IMR-90 (cell line): ENCODE data around the gene ELOVL2. TPM values are rescaled to one million over a fixed set of nuclear protein-coding genes. Genes with fewer than 3 reads are reported as not detected.

ENCODE experiments used
- ATAC-seq: fragments of 200-7000 bp; cut with Tn5 transposase; 2 replicates; pipeline ENCODE4 v1.9.1; 2020; ENCODE audit warnings: low read depth, mild to moderate bottlenecking, moderate library complexity
- BruUV-seq: library from RNA; stranded (reverse); fragments of 400-500 nt; replicated peaks from 2 replicates; lab custom pipeline; 2021; lab: Mats Ljungman, UMichigan
- CTCF ChIA-PET: fragments of 300-600 bp; formaldehyde crosslinking; extraction: SDS; loops from one replicate; lab custom pipeline; 2021; ENCODE audit warnings: antibody characterized with exemption; lab: Yijun Ruan, JAX
- POLR2A ChIA-PET: fragments of 300-600 bp; sonication (Branson Sonifier 250); formaldehyde crosslinking; loops from one replicate; lab custom pipeline; 2022; ENCODE audit warnings: antibody characterized with exemption; ENCODE audit not compliant: unreplicated experiment; lab: Charles Lee
- DNase-seq: peaks from one replicate; pipeline ENCODE4 v3.0.0; 2013
- H2AFZ ChIP-seq: replicated peaks from 2 replicates; pipeline ENCODE3; 2013; ENCODE audit warnings: low read length, mild to moderate bottlenecking; ENCODE audit not compliant: poor library complexity
- H2AK5ac ChIP-seq: 2 replicates; pipeline ENCODE4 v1.6.1; 2013; ENCODE audit warnings: low read depth, low read length, inconsistent platforms
- H2AK9ac ChIP-seq: replicated peaks from 2 replicates; pipeline ENCODE3; 2013; ENCODE audit warnings: mild to moderate bottlenecking, low read depth, low read length, moderate library complexity; ENCODE audit not compliant: poor library complexity
- H2BK120ac ChIP-seq: 2 replicates; pipeline ENCODE4 v1.6.1; 2013; ENCODE audit warnings: low read depth, low read length, inconsistent platforms
- H2BK15ac ChIP-seq: 3 replicates; pipeline ENCODE4 v1.6.1; 2013; ENCODE audit warnings: low read depth, low read length, inconsistent platforms
- H2BK20ac ChIP-seq: 2 replicates; pipeline ENCODE4 v1.6.1; 2013; ENCODE audit warnings: low read depth, mild to moderate bottlenecking, inconsistent platforms, low read length, moderate library complexity
- H2BK5ac ChIP-seq: 2 replicates; pipeline ENCODE4 v1.6.1; 2013; ENCODE audit warnings: mild to moderate bottlenecking, low read depth, low read length, inconsistent platforms; ENCODE audit not compliant: poor library complexity, severe bottlenecking
- H3K14ac ChIP-seq: replicated peaks from 2 replicates; pipeline ENCODE4 v1.6.1; 2013; ENCODE audit warnings: low read depth, low read length, inconsistent platforms
- H3K18ac ChIP-seq: 2 replicates; pipeline ENCODE4 v1.6.1; 2013; ENCODE audit warnings: low read depth, low read length, control low read depth
- H3K23ac ChIP-seq: 2 replicates; pipeline ENCODE4 v1.6.1; 2013; ENCODE audit warnings: low read depth, low read length, inconsistent platforms
- H3K27ac ChIP-seq: 2 replicates; pipeline ENCODE4 v1.5.1; 2013; ENCODE audit warnings: mild to moderate bottlenecking, control low read depth, low read length; ENCODE audit not compliant: insufficient read depth
- H3K27me3 ChIP-seq: 2 replicates; pipeline ENCODE4 v1.6.1; 2013; ENCODE audit warnings: low read length; ENCODE audit not compliant: control insufficient read depth, insufficient read depth
- H3K36me3 ChIP-seq: 2 replicates; pipeline ENCODE4 v1.6.1; 2013; ENCODE audit warnings: low read length, mixed read lengths; ENCODE audit not compliant: control insufficient read depth, insufficient read depth
- H3K4ac ChIP-seq: 2 replicates; pipeline ENCODE4 v1.6.1; 2013; ENCODE audit warnings: low read depth, low read length, inconsistent platforms
- H3K4me1 ChIP-seq: 2 replicates; pipeline ENCODE4 v1.6.1; 2013; ENCODE audit warnings: low read length, mixed read lengths; ENCODE audit not compliant: control insufficient read depth, insufficient read depth
- H3K4me2 ChIP-seq: 2 replicates; pipeline ENCODE4 v1.6.1; 2013; ENCODE audit warnings: low read depth, mild to moderate bottlenecking, control low read depth, low read length, moderate library complexity
- H3K4me3 ChIP-seq: 2 replicates; pipeline ENCODE4 v1.5.1; 2013; ENCODE audit warnings: low read depth, mild to moderate bottlenecking, control low read depth, low read length, moderate library complexity; ENCODE audit not compliant: insufficient read depth
- H3K56ac ChIP-seq: 2 replicates; pipeline ENCODE4 v1.6.1; 2013; ENCODE audit warnings: low read length, inconsistent platforms; ENCODE audit not compliant: insufficient read depth; ENCODE audit errors: extremely low read depth
- H3K79me1 ChIP-seq, 2 experiments: 2 replicates each; pipeline ENCODE4 v1.6.1; 2013; ENCODE audit warnings: low read length in 2 of 2, inconsistent platforms in 1 of 2, low read depth in 1 of 2
- H3K9ac ChIP-seq: 2 replicates; pipeline ENCODE4 v1.6.1; 2013; ENCODE audit warnings: low read depth, low read length, control low read depth
- H3K9me1 ChIP-seq: 2 replicates; pipeline ENCODE4 v1.6.1; 2013; ENCODE audit warnings: low read length, inconsistent platforms; ENCODE audit not compliant: insufficient read depth
- H3K9me3 ChIP-seq: 2 replicates; pipeline ENCODE4 v1.6.1; 2013; ENCODE audit warnings: low read length; ENCODE audit not compliant: control insufficient read depth, insufficient read depth
- H4K20me1 ChIP-seq: 2 replicates; pipeline ENCODE4 v1.6.1; 2013; ENCODE audit warnings: low read length, inconsistent platforms; ENCODE audit not compliant: insufficient read depth
- H4K5ac ChIP-seq: 2 replicates; pipeline ENCODE4 v1.6.1; 2013; ENCODE audit warnings: mild to moderate bottlenecking, low read depth, low read length, control low read depth
- H4K8ac ChIP-seq, 2 experiments: 2 replicates each; pipeline ENCODE4 v1.6.1; 2013; ENCODE audit warnings: low read depth in 2 of 2, low read length in 2 of 2, control low read depth in 1 of 2, inconsistent platforms in 1 of 2
- H4K91ac ChIP-seq: 2 replicates; pipeline ENCODE4 v1.6.1; 2013; ENCODE audit warnings: low read depth, low read length, inconsistent platforms; ENCODE audit not compliant: insufficient read depth
- BHLHE40 ChIP-seq: fragments of 150-350 bp; IDR thresholded peaks from 2 replicates; pipeline ENCODE4 v1.6.1; 2016; ENCODE audit warnings: mild to moderate bottlenecking, low read depth, low read length
- CEBPB ChIP-seq: IDR thresholded peaks from 2 replicates; pipeline ENCODE4 v1.6.1; 2012; ENCODE audit warnings: low read depth, low read length, improper control_type of control experiment
- CHD1 ChIP-seq: IDR thresholded peaks from 2 replicates; pipeline ENCODE4 v1.6.1; 2012; ENCODE audit warnings: low read depth, low read length, improper control_type of control experiment
- FOS ChIP-seq: fragments of 150-350 bp; IDR thresholded peaks from 2 replicates; pipeline ENCODE4 v1.6.1; 2016; ENCODE audit warnings: low read depth, low read length
- MAFK ChIP-seq: IDR thresholded peaks from 2 replicates; pipeline ENCODE4 v1.6.1; 2012; ENCODE audit warnings: low read depth, low read length, improper control_type of control experiment
- MAZ ChIP-seq: IDR thresholded peaks from 2 replicates; pipeline ENCODE4 v1.6.1; 2012; ENCODE audit warnings: low read depth, mild to moderate bottlenecking, low read length, improper control_type of control experiment, moderate library complexity, borderline replicate concordance
- MXI1 ChIP-seq: IDR thresholded peaks from 2 replicates; pipeline ENCODE4 v1.6.1; 2012; ENCODE audit warnings: low read depth, mild to moderate bottlenecking, low read length, moderate library complexity, borderline replicate concordance
- NFE2L2 ChIP-seq: fragments of 150-350 bp; IDR thresholded peaks from 2 replicates; pipeline ENCODE4 v1.6.1; 2016; ENCODE audit warnings: low read depth, mild to moderate bottlenecking, low read length
- POLR2A ChIP-seq: IDR thresholded peaks from 2 replicates; pipeline ENCODE4 v1.6.1; 2012; ENCODE audit warnings: mild to moderate bottlenecking, low read depth, low read length
- RAD21 ChIP-seq: IDR thresholded peaks from 2 replicates; pipeline ENCODE4 v1.6.1; 2012; ENCODE audit warnings: low read length, improper control_type of control experiment
- RCOR1 ChIP-seq: IDR thresholded peaks from 2 replicates; pipeline ENCODE4 v1.6.1; 2012; ENCODE audit warnings: mild to moderate bottlenecking, low read length, improper control_type of control experiment; ENCODE audit not compliant: insufficient replicate concordance
- RFX5 ChIP-seq: IDR thresholded peaks from 2 replicates; pipeline ENCODE4 v1.8.0; 2012; ENCODE audit warnings: low read depth, mild to moderate bottlenecking, low read length, moderate library complexity
- SMC3 ChIP-seq: fragments of 150-350 bp; IDR thresholded peaks from 2 replicates; pipeline ENCODE4 v1.6.1; 2016; ENCODE audit warnings: low read depth, mild to moderate bottlenecking, antibody characterized with exemption, low read length, moderate library complexity
- WGBS, 2 experiments: methylation state at CpG; one replicate each; pipeline versions ENCODE4 v1.1.5 to v1.1.7; 2013; ENCODE audit warnings: missing lambda C conversion rate in 2 of 2; ENCODE audit not compliant: insufficient read length in 1 of 2; ENCODE audit errors: extremely low coverage in 2 of 2; 5-methylcytosine and 5-hydroxymethylcytosine counted together
- dilution Hi-C: fragments of 300-500 bp; cut with HindIII; formaldehyde crosslinking; loops from one replicate; pipeline ENCODE4 v1.14.3; 2018; ENCODE audit warnings: low sequenced_read_pairs; ENCODE audit not compliant: unreplicated experiment
- in situ Hi-C: fragments of 300-500 bp; cut with MboI; formaldehyde crosslinking; loops from 3 replicates; pipeline ENCODE4 v1.14.3; 2019; ENCODE audit warnings: low sequenced_read_pairs, inconsistent platforms, mixed read lengths
- intact Hi-C: fragments of 100-400 bp; cut with micrococcal nuclease; formaldehyde crosslinking; loops from 2 replicates; pipeline ENCODE4 v1.10.0; 2022
- polyA plus RNA-seq, 3 experiments: library from polyadenylated mRNA; depleted of rRNA; stranded (reverse); fragments of >200 nt; gene quantifications; 2 replicates each; pipeline ENCODE4 v1.2.3, GENCODE V29; 2012; ENCODE audit warnings: low replicate concordance in 1 of 3
- total RNA-seq: library from RNA; depleted of rRNA; stranded (reverse); fragments of >200 nt; gene quantifications from 2 replicates; pipeline ENCODE4 v1.2.3, GENCODE V29; 2012
- TF ChIP-seq, protein P1 (sequence below): conservative IDR thresholded peaks from 2 replicates; pipeline ENCODE4 v1.5.1; 2012; ENCODE audit warnings: mild to moderate bottlenecking, low read depth, low read length, improper control_type of control experiment
- TF ChIP-seq, protein P2 (sequence below): fragments of 150-350 bp; IDR thresholded peaks from 2 replicates; pipeline ENCODE4 v1.6.1; 2017; ENCODE audit warnings: mild to moderate bottlenecking, antibody characterized with exemption, low read length, low read depth
- TF ChIP-seq, protein P3 (sequence below): fragments of 150-350 bp; IDR thresholded peaks from 2 replicates; pipeline ENCODE4 v1.6.1; 2016; ENCODE audit warnings: low read depth, mild to moderate bottlenecking, low read length, moderate library complexity, borderline replicate concordance

ELOVL2 gene
- total and polyA plus RNA-seq, 2 of the 4 experiments (the other 2 are of a cell fraction) = 6.3 to 7.9 TPM

DNA sequence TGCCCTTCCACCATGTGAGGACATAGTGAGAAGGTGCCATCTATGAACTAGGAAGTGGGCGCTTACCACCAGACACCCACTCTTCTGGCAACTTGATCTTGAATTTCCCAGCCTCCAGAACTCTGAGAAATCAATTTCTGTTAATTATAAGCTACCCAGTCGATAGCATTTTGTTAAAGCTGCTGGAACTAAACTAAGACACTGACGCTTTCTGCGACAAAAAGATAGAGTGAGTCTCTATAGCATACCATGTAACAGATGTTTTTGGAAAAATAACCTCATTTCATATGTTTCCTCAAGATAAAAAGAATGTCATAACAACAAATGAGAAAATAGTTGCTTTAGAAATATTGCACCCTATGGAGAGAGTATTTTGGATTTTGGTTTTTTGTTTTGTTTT, 34.2 kb upstream of the ELOVL2 start:
- WGBS, 2 experiments = no CpG with 5 or more reads among the region's 4 CpGs
- no peaks in the 10 kb centered on the region for H3K4me1 ChIP-seq
- H2BK5ac ChIP-seq = no peak overlapping the region
- H2BK120ac ChIP-seq = no peak overlapping the region
- H4K5ac ChIP-seq = no peak overlapping the region
- no peak overlapping the region for H3K14ac ChIP-seq
- ChIA-PET CTCF (no interaction called here), POLR2A (no interaction called here)
- H3K9ac ChIP-seq = no peak overlapping the region
- H3K23ac ChIP-seq = no peak overlapping the region
- TF ChIP-seq, protein P1, sequence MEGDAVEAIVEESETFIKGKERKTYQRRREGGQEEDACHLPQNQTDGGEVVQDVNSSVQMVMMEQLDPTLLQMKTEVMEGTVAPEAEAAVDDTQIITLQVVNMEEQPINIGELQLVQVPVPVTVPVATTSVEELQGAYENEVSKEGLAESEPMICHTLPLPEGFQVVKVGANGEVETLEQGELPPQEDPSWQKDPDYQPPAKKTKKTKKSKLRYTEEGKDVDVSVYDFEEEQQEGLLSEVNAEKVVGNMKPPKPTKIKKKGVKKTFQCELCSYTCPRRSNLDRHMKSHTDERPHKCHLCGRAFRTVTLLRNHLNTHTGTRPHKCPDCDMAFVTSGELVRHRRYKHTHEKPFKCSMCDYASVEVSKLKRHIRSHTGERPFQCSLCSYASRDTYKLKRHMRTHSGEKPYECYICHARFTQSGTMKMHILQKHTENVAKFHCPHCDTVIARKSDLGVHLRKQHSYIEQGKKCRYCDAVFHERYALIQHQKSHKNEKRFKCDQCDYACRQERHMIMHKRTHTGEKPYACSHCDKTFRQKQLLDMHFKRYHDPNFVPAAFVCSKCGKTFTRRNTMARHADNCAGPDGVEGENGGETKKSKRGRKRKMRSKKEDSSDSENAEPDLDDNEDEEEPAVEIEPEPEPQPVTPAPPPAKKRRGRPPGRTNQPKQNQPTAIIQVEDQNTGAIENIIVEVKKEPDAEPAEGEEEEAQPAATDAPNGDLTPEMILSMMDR = no peak
- TF ChIP-seq MAZ = no peak
- TF ChIP-seq POLR2A = no peak
- TF ChIP-seq, protein P2, sequence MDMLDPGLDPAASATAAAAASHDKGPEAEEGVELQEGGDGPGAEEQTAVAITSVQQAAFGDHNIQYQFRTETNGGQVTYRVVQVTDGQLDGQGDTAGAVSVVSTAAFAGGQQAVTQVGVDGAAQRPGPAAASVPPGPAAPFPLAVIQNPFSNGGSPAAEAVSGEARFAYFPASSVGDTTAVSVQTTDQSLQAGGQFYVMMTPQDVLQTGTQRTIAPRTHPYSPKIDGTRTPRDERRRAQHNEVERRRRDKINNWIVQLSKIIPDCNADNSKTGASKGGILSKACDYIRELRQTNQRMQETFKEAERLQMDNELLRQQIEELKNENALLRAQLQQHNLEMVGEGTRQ = no peak
- no peak for TF ChIP-seq MXI1
- TF ChIP-seq RFX5 = no peak
- TF ChIP-seq, protein P3, sequence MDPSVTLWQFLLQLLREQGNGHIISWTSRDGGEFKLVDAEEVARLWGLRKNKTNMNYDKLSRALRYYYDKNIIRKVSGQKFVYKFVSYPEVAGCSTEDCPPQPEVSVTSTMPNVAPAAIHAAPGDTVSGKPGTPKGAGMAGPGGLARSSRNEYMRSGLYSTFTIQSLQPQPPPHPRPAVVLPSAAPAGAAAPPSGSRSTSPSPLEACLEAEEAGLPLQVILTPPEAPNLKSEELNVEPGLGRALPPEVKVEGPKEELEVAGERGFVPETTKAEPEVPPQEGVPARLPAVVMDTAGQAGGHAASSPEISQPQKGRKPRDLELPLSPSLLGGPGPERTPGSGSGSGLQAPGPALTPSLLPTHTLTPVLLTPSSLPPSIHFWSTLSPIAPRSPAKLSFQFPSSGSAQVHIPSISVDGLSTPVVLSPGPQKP = no peak
- no peak for TF ChIP-seq NFE2L2
- TF ChIP-seq CHD1 = no peak
- TF ChIP-seq RCOR1 = no peak
- no peak for TF ChIP-seq MAFK
- no peak for TF ChIP-seq CEBPB
- no peak for TF ChIP-seq BHLHE40
- no peak for TF ChIP-seq RAD21
- TF ChIP-seq FOS = no peak
- no peak for TF ChIP-seq SMC3
- no peak for DNase-seq
- no peak overlapping the region for H3K18ac ChIP-seq
- no peak overlapping the region for H2BK15ac ChIP-seq
- no peaks in the 10 kb centered on the region for H4K20me1 ChIP-seq
- H3K4me2 ChIP-seq = no peak overlapping the region
- no peak overlapping the region for H3K4me3 ChIP-seq
- in situ Hi-C loops (no loop called here), intact Hi-C loops (no loop called here), dilution Hi-C loops (no loop called here)
- H4K8ac ChIP-seq = no peak overlapping the region
- H2BK20ac ChIP-seq = no peak overlapping the region
- ATAC-seq = no peak
- no TSS peak for BruUV-seq
- no peak overlapping the region for H2AFZ ChIP-seq
- no peak overlapping the region for H3K27ac ChIP-seq
- H3K79me1 ChIP-seq = no peaks in the 10 kb centered on the region
- no peaks in the 10 kb centered on the region for H3K9me3 ChIP-seq
- no peaks in the 10 kb centered on the region for H3K9me1 ChIP-seq
- H3K27me3 ChIP-seq = no peaks in the 10 kb centered on the region
- no peak overlapping the region for H3K56ac ChIP-seq
- no peak overlapping the region for H2AK9ac ChIP-seq
- no peak overlapping the region for H4K91ac ChIP-seq
- H3K36me3 ChIP-seq = no peaks in the 10 kb centered on the region
- no peak overlapping the region for H3K4ac ChIP-seq
- no peak overlapping the region for H2AK5ac ChIP-seq
